HFFc6 (cell line): ENCODE measurements around the gene MRPL4. TPM values are rescaled to one million over a fixed set of nuclear protein-coding genes. Genes with fewer than 3 reads are reported as not detected.

Experiments
- DNase-seq: peaks from one replicate; pipeline ENCODE4 v3.0.0-alpha.2; 2018
- H3K27ac Mint-ChIP-seq: 2 replicates; pipeline ENCODE4 v1.8.0; 2020; ENCODE audit warnings: mild to moderate bottlenecking, mixed read lengths
- H3K27me3 Mint-ChIP-seq: 2 replicates; pipeline ENCODE4 v1.8.0; 2021; ENCODE audit warnings: mild to moderate bottlenecking, moderate library complexity, mixed read lengths; ENCODE audit not compliant: insufficient read depth
- H3K36me3 Mint-ChIP-seq: 2 replicates; pipeline ENCODE4 v1.8.0; 2021; ENCODE audit warnings: low read depth, mixed read lengths
- H3K4me1 Mint-ChIP-seq: 2 replicates; pipeline ENCODE4 v1.8.0; 2020; ENCODE audit warnings: low read depth, mixed read lengths
- H3K4me3 Mint-ChIP-seq: 2 replicates; pipeline ENCODE4 v1.8.0; 2020; ENCODE audit warnings: mild to moderate bottlenecking, moderate library complexity, mixed read lengths
- H3K9me3 Mint-ChIP-seq: 2 replicates; pipeline ENCODE4 v1.8.0; 2020; ENCODE audit warnings: mild to moderate bottlenecking, mixed read lengths
- CTCF ChIP-seq: fragments of 200-600 bp; sonication (generic); IDR thresholded peaks from 2 replicates; pipeline ENCODE4 v1.5.0; 2021; ENCODE audit warnings: antibody characterized with exemption, mild to moderate bottlenecking
- total RNA-seq, 6 experiments: library from RNA; stranded (reverse); fragmentation: NEBNext Ultra II Directional; extraction: Animal tissue kit (Norgen Biotek cat#: 25700); gene quantifications; 2 replicates in 1 of 6; 3 replicates in 5 of 6; pipeline ENCODE4 v1.2.3, GENCODE V29; 2021

The MRPL4 gene
- total RNA-seq, 6 experiments from 2014 or later, result 69.5 to 83.0 (median 72.0) TPM

- TF ChIP-seq CTCF, result no peak
- H3K4me3 Mint-ChIP-seq, result no peak overlapping the region; the same call in 1 of the 2 replicates
- no peak for DNase-seq
- H3K27ac Mint-ChIP-seq, result no peak overlapping the region
- H3K9me3 Mint-ChIP-seq, result no peaks in the 10 kb centered on the region; the same call in 1 of the 2 replicates
- H3K36me3 Mint-ChIP-seq, result peaks cover 10% of the 10 kb centered on the region
- H3K27me3 Mint-ChIP-seq, result peaks cover 2% of the 10 kb centered on the region; the same call in 1 of the 2 replicates
- peaks cover 7% of the 10 kb centered on the region for H3K4me1 Mint-ChIP-seq
These were observed 44.0 kb downstream of the MRPL4 start for GRCh38 chr19:10295847-10296591.

- DNase-seq, result no peak
- no peak overlapping the region for H3K4me3 Mint-ChIP-seq
- H3K9me3 Mint-ChIP-seq, result no peaks in the 10 kb centered on the region
- H3K4me1 Mint-ChIP-seq, result peaks cover 20% of the 10 kb centered on the region
- H3K27ac Mint-ChIP-seq, result no peak overlapping the region
- TF ChIP-seq CTCF, result no peak
- no peaks in the 10 kb centered on the region for H3K27me3 Mint-ChIP-seq
- no peaks in the 10 kb centered on the region for H3K36me3 Mint-ChIP-seq
These were observed 47.8 kb downstream of the MRPL4 start for GRCh38 chr19:10299545-10300458.

- peaks cover 3% of the 10 kb centered on the region; the same call in 1 of the 2 replicates for H3K36me3 Mint-ChIP-seq
- H3K9me3 Mint-ChIP-seq, result no peaks in the 10 kb centered on the region
- H3K4me1 Mint-ChIP-seq, result peaks cover 31% of the 10 kb centered on the region
- peak; percentile 45 for DNase-seq
- no peaks in the 10 kb centered on the region for H3K27me3 Mint-ChIP-seq
- TF ChIP-seq CTCF, result no peak
- H3K4me3 Mint-ChIP-seq, result peak overlapping the region; percentile 45
- peak overlapping the region; percentile 84 for H3K27ac Mint-ChIP-seq
These were observed 53.3 kb downstream of the MRPL4 start for GRCh38 chr19:10305139-10305806.

- H3K9me3 Mint-ChIP-seq, result no peaks in the 10 kb centered on the region
- no peak for DNase-seq
- H3K4me3 Mint-ChIP-seq, result no peak overlapping the region
- no peak overlapping the region for H3K27ac Mint-ChIP-seq
- no peak for TF ChIP-seq CTCF
- no peaks in the 10 kb centered on the region for H3K27me3 Mint-ChIP-seq
- peaks cover 3% of the 10 kb centered on the region; the same call in 1 of the 2 replicates for H3K36me3 Mint-ChIP-seq
- peaks cover 31% of the 10 kb centered on the region for H3K4me1 Mint-ChIP-seq
These were observed 54.3 kb downstream of the MRPL4 start for GRCh38 chr19:10306327-10306726.

GRCh38 chr19:10309423-10309822 lies 57.4 kb downstream of the MRPL4 start, which contains the start of gene ZGLP1:
Gene ZGLP1 (minus strand): TSS chr19:10309815.
- H3K4me3 Mint-ChIP-seq, result no peak within 1 kb of the TSS
- H3K9me3 Mint-ChIP-seq, result no peaks in the 10 kb centered on the region
- TF ChIP-seq CTCF, result no peak
- no peak within 1 kb of the TSS for H3K27ac Mint-ChIP-seq
- peaks cover 8% of the 10 kb centered on the region; the same call in 1 of the 2 replicates for H3K36me3 Mint-ChIP-seq
- H3K4me1 Mint-ChIP-seq, result peaks cover 18% of the 10 kb centered on the region
- DNase-seq, result no peak
- H3K27me3 Mint-ChIP-seq, result no peaks in the 10 kb centered on the region
